Neural cell (in vitro differentiated cells): ENCODE results near the gene MYO10. TPM values are rescaled to one million over a fixed set of nuclear protein-coding genes. Genes with fewer than 3 reads are reported as not detected.

Source experiments
- H2AFZ ChIP-seq: fragments of 200-600, 300-800 bp; sonication (generic), shearing (Covaris generic); 2 replicates; pipeline ENCODE4 v1.6.0; 2014; ENCODE audit warnings: low read depth, mild to moderate bottlenecking, antibody characterized with exemption, low read length, moderate library complexity
- H3F3A ChIP-seq: fragments of 200-600 bp; shearing (Covaris generic); 2 replicates; pipeline ENCODE4 v1.6.1; 2016; ENCODE audit warnings: mild to moderate bottlenecking, moderate library complexity, mixed read lengths, antibody characterized with exemption, low read length; ENCODE audit not compliant: insufficient read depth, poor library complexity, severe bottlenecking
- H3K27ac ChIP-seq: fragments of 200-600, 300-800 bp; sonication (generic), shearing (Covaris generic); 2 replicates; pipeline ENCODE4 v1.5.1; 2014; ENCODE audit warnings: mild to moderate bottlenecking, low read length, moderate library complexity
- H3K27me3 ChIP-seq: fragments of 300-800, 200-600 bp; sonication (generic), shearing (Covaris generic); 2 replicates; pipeline ENCODE4 v1.6.0; 2014; ENCODE audit warnings: mild to moderate bottlenecking, low read depth, low read length, moderate library complexity; ENCODE audit not compliant: insufficient read depth
- H3K36me3 ChIP-seq: fragments of 300-800, 200-600 bp; sonication (generic), shearing (Covaris generic); 2 replicates; pipeline ENCODE4 v1.5.1; 2014; ENCODE audit warnings: mild to moderate bottlenecking, antibody characterized with exemption, low read length, moderate library complexity; ENCODE audit not compliant: insufficient read depth
- H3K4me2 ChIP-seq: fragments of 300-800, 200-600 bp; sonication (generic), shearing (Covaris generic); 2 replicates; pipeline ENCODE4 v1.6.0; 2014; ENCODE audit warnings: mild to moderate bottlenecking, low read length
- H3K4me3 ChIP-seq: fragments of 300-800, 200-600 bp; sonication (generic), shearing (Covaris generic); 2 replicates; pipeline ENCODE4 v1.5.1; 2014; ENCODE audit warnings: mild to moderate bottlenecking, low read length, moderate library complexity
- H3K79me2 ChIP-seq: fragments of 200-600 bp; shearing (Covaris generic); replicated peaks from 2 replicates; pipeline ENCODE4 v1.6.0; 2014; ENCODE audit warnings: mild to moderate bottlenecking, low read length, moderate library complexity; ENCODE audit not compliant: insufficient read depth
- H3K9ac ChIP-seq: fragments of 300-800, 200-600 bp; sonication (generic), shearing (Covaris generic); 2 replicates; pipeline ENCODE4 v1.6.1; 2016; ENCODE audit warnings: mild to moderate bottlenecking, low read length, mixed read lengths
- H3K9me2 ChIP-seq: fragments of 200-600 bp; shearing (Covaris generic); 2 replicates; pipeline ENCODE4 v1.6.1; 2016; ENCODE audit warnings: mild to moderate bottlenecking, low read length, mixed read lengths; ENCODE audit not compliant: insufficient read depth
- H3K9me3 ChIP-seq: fragments of 200-600, 300-800 bp; sonication (generic), shearing (Covaris generic); 2 replicates; pipeline ENCODE4 v1.6.1; 2016; ENCODE audit warnings: mild to moderate bottlenecking, mixed run types, low read length, moderate library complexity, mixed read lengths
- H4K20me1 ChIP-seq: fragments of 200-600 bp; shearing (Covaris generic); 2 replicates; pipeline ENCODE4 v1.6.1; 2016; ENCODE audit warnings: mild to moderate bottlenecking, mixed run types; ENCODE audit not compliant: insufficient read depth
- EP300 ChIP-seq: fragments of 450-650 bp; conservative IDR thresholded peaks from 2 replicates; pipeline ENCODE4 v1.6.1; 2014; ENCODE audit warnings: antibody characterized with exemption, mild to moderate bottlenecking, moderate library complexity; ENCODE audit not compliant: poor library complexity, severe bottlenecking
- EZH2 ChIP-seq: fragments of 200-600, 300-800 bp; shearing (Covaris generic), sonication (generic); IDR thresholded peaks from 2 replicates; pipeline ENCODE4 v1.6.1; 2014; ENCODE audit warnings: antibody characterized with exemption, low read length, borderline replicate concordance, mild to moderate bottlenecking; ENCODE audit not compliant: insufficient read depth, poor library complexity, severe bottlenecking
- MXI1 ChIP-seq: fragments of 450-650 bp; conservative IDR thresholded peaks from 2 replicates; pipeline ENCODE4 v1.6.1; 2014; ENCODE audit warnings: antibody characterized with exemption, mild to moderate bottlenecking; ENCODE audit not compliant: poor library complexity, severe bottlenecking
- POLR2AphosphoS5 ChIP-seq: IDR thresholded peaks from 2 replicates; pipeline ENCODE4 v1.6.1; 2012
- RAD21 ChIP-seq: fragments of 450-650 bp; conservative IDR thresholded peaks from 2 replicates; pipeline ENCODE4 v1.6.1; 2014; ENCODE audit warnings: antibody characterized with exemption, mild to moderate bottlenecking, moderate library complexity
- REST ChIP-seq: IDR thresholded peaks from 2 replicates; pipeline ENCODE4 v1.6.1; 2012; ENCODE audit warnings: borderline replicate concordance
- SMC3 ChIP-seq: fragments of 450-650 bp; conservative IDR thresholded peaks from 2 replicates; pipeline ENCODE4 v1.6.1; 2014; ENCODE audit warnings: antibody characterized with exemption, mild to moderate bottlenecking, moderate library complexity; ENCODE audit not compliant: poor library complexity
- TAF1 ChIP-seq: IDR thresholded peaks from 2 replicates; pipeline ENCODE4 v1.6.1; 2012; ENCODE audit warnings: low read depth
- polyA plus RNA-seq: library from polyadenylated mRNA; depleted of rRNA; stranded (reverse); fragments of >200 nt; gene quantifications from 2 replicates; pipeline ENCODE4 v1.2.3, GENCODE V29; 2014
- TF ChIP-seq, protein P1 (sequence below): fragments of 450-650 bp; IDR thresholded peaks from 2 replicates; pipeline ENCODE4 v1.5.1; 2014; ENCODE audit warnings: antibody characterized with exemption, mild to moderate bottlenecking, moderate library complexity; ENCODE audit not compliant: poor library complexity, severe bottlenecking

Gene MYO10
- polyA plus RNA-seq, 1 donor from 2014 or later, result 3.2 TPM

DNA sequence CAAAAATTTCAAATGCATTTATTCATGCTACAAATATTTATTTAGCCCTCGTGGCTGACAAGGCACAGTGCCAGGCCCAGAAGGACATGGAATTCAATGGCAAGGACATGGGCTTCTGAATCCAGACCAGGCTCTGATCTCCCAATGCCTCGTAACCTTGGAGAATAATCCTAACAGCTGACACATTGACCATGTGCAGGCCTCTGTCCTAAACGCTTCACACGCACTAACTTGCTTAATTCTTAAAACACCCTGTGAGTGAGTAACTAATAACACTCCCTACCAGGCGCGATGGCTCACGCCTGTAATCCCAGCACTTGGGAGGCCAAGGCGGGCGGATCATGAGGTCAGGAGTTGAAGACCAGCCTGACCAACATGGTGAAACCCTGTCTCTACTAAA lies 33.2 kb downstream of the MYO10 start:
- Histone ChIP-seq H3K4me3 (no peak overlapping the region), H2AFZ (no peak overlapping the region), H3K4me2 (no peak overlapping the region), H3K9ac (no peak overlapping the region), H3F3A (no peaks in the 10 kb centered on the region), H3K79me2 (no peaks in the 10 kb centered on the region), H3K27me3 (no peaks in the 10 kb centered on the region), H3K9me3 (no peaks in the 10 kb centered on the region), H3K36me3 (no peaks in the 10 kb centered on the region), H3K9me2 (no peaks in the 10 kb centered on the region), H3K27ac (no peak overlapping the region), H4K20me1 (no peaks in the 10 kb centered on the region)
- TF ChIP-seq EZH2 (no peak), POLR2AphosphoS5 (no peak), TAF1 (no peak), EP300 (no peak), REST (no peak), RAD21 (no peak), SMC3 (no peak), MXI1 (no peak)
- TF ChIP-seq, protein P1, sequence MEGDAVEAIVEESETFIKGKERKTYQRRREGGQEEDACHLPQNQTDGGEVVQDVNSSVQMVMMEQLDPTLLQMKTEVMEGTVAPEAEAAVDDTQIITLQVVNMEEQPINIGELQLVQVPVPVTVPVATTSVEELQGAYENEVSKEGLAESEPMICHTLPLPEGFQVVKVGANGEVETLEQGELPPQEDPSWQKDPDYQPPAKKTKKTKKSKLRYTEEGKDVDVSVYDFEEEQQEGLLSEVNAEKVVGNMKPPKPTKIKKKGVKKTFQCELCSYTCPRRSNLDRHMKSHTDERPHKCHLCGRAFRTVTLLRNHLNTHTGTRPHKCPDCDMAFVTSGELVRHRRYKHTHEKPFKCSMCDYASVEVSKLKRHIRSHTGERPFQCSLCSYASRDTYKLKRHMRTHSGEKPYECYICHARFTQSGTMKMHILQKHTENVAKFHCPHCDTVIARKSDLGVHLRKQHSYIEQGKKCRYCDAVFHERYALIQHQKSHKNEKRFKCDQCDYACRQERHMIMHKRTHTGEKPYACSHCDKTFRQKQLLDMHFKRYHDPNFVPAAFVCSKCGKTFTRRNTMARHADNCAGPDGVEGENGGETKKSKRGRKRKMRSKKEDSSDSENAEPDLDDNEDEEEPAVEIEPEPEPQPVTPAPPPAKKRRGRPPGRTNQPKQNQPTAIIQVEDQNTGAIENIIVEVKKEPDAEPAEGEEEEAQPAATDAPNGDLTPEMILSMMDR, result no peak

DNA sequence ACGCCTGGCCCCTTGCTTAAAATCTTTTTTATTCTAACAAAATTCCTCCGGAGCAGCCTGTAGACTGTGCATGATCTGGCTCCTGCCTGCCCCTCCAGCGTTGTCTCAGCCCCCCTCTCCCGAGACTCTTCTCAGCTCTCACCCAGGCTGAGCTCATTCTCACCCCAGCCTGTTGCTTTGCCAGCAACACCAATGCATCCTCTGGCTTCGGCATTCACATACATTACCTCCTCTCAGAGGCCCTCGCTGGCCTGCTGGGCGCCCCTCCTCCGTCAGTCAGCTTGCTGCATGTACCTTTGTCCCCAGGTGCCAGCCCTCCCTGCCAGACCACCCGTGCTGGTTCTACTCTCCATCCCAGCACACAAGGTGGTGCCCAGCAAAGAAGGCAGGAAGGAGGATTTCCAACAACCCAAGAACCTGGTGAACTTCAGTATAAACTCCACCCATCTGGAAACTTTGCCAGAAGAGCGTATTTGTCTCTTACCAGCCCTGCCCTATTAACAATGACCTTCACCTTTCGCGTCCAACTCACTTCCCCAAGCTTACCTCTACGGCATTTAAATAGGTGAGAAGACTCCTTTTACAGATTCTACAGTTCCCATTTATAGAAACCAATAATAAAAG lies 35.0 kb downstream of the MYO10 start:
- no peak overlapping the region for H2AFZ ChIP-seq
- no peaks in the 10 kb centered on the region for H3K36me3 ChIP-seq
- H4K20me1 ChIP-seq, result no peaks in the 10 kb centered on the region
- no peak overlapping the region for H3K9ac ChIP-seq
- H3K9me2 ChIP-seq, result no peaks in the 10 kb centered on the region
- no peak overlapping the region for H3K4me3 ChIP-seq
- no peak for TF ChIP-seq POLR2AphosphoS5
- TF ChIP-seq EZH2, result no peak
- no peak for TF ChIP-seq TAF1
- no peak for TF ChIP-seq REST
- TF ChIP-seq SMC3, result no peak
- TF ChIP-seq, protein P1, result no peak
- TF ChIP-seq RAD21, result no peak
- no peak for TF ChIP-seq MXI1
- no peak for TF ChIP-seq EP300
- no peaks in the 10 kb centered on the region for H3K79me2 ChIP-seq
- no peak overlapping the region for H3K27ac ChIP-seq
- no peaks in the 10 kb centered on the region for H3F3A ChIP-seq
- H3K9me3 ChIP-seq, result no peaks in the 10 kb centered on the region
- no peak overlapping the region for H3K4me2 ChIP-seq
- no peaks in the 10 kb centered on the region for H3K27me3 ChIP-seq
